CD4-positive, alpha-beta T cell treated with Interleukin-4 for 4 hours (primary cell): ENCODE results near the gene ERFL.
"Not testable (repeated sequence)": the region's sequence is repeated elsewhere in the genome, so short reads cannot be mapped to it uniquely, and the experiment has no call there.

Source experiments
- DNase-seq: peaks from one replicate; pipeline ENCODE4 v3.0.0-alpha.2; 2020

ERFL gene

DNA sequence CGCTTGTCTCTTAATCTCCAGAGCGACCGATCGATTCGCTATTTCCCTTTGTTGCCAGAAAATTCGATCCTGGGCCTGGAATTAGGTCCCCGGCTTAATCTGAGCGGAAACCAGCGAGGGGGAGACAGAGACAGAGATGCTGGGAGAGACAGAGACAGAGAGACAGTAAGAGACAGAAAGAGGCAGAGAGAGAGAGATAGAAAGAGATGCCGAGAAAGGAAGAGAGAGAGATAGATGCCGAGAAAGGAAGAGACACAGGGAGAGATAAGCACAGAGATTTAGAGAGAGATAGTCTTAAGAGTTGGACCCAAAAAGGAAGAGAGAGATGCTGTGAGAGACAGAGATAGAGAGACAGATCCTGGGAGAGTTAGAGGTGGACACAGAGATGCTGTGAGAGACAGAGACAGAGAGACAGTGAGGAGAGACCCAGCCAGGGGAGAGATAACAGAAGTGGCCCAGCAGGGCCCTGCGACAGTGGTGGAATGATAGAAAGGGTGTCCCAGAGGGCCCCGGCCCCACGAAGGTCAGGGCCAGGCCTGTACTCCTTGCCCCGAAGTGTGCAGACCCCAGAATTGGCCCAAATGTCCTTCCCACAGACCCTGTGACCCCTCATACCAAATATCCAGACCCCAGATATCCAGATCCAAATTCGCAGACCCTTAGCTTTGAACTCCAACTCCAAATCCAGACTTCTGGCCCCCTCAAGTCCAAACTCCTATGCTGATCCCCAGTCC, 1.3 kb downstream of the ERFL start:
- no peak for DNase-seq

DNA sequence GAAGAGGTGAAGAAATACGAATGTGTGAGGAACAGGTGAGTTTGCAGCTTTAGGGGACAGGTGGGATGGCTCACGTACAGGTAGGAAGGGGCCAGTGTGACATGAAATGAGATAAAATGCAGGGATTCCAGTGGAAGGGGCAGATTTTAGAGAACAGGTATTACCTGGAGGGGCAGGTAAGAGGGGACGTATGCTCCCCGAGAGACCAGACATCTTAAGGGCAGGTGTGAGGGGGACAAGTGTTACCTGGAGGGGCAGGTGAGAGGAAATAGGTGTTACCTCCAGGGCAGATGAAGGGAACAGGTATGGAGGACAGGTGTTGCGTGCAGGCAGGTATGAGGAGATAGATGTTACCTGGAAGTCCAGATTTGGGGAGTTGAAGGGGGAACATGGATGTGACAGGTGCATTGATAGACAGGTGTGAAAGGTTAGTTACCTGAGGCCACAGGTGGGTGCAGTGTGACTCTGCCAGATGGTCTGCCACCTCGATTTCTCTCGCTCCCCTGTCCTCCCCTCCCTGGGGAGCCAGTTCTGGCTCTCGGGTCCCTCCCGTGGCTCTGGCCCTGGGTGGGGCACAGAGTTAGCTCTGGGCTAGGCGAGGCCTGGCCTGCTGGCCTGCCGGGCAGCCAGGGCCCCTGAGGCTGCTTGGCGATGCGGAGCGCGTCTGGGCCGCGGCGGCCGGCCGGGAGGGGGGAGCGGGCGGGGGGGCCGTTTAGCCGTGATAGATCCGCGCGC, 2.1 kb downstream of the ERFL start:
- DNase-seq = no peak

DNA sequence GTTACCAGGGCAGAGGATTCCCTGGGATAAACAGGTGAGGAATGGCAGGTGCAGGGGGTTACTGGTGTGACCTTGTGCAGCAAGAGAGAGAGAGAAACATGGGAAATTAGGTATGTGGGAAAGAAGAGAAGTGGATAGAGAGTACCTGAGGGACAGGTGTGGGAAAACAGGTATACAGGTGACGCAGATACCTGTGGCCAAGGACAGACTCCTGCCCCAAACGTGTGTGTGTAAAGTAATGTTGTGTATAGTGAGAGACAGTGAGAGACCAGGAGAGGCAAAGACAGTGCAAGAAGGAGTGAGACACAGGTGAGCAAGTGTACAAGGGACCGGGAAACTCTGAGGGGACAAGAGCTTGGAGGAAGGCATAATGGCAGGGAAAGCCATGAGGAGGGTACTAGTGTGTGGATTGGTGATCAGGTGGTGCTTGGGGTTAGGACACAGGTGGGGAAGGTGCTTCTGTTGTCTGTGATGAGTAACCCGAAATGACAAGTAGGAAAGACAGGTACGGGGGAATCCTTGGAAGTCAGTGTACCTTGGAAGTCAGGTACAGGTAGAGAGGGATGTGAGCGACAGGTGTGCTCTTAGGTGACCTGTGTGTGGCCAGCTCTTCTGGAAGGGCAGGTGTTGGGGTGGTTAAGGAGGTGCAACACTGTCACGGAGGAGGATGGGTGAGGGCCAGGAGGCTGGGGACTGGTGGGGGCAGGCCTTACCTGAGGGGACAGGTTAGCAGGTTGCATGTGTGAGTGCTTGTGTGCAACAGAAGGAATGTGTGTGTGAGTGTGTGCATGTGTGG, 2.8 kb downstream of the ERFL start:
- DNase-seq = no peak

DNA sequence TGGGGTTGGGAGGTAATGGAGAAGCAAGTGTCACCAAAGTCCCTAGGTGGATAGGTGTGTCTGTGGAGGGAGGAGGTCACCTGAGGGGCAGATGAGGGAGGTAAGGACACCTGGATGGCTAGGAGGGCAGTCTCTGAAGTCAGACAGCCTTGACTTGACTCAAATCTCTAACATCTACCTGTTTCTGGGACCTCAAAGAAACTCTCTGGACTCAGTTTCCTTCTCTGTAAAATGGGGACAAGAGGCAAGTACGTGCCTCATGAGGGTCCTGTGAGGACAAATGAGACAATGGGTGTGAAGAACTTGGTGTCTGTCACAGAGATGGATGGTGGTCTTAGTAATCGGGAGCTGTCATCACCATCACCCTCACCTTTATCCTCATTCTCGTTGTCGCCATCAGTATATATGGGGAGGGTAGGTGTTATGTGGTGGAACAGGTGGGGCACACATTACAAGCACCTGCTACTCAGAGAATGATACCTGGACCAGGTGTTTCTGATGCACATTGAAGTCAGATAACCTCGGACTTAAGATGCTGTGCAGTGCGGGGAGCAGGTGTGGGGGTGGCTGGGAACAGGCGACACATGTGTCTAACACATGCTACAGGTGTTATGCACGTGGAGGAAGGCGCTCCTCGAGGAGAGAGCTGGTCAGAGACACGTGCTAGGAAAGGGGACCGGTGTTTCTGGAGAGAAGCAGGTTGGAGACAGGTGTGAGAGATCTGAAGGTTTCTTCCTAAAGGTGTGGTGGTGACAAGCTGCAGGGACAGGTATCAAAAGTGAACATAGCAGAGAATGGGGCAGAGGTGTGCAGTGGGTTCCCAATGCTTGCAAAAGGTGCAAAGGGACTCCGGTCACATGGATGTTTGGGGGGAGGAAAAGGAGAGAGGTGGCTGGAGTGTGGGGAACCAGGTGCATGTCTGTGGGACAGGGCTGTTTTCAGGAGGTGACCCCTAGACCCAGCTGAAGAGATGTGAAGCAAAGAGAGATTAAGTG, 3.8 kb downstream of the ERFL start:
- no peak for DNase-seq

DNA sequence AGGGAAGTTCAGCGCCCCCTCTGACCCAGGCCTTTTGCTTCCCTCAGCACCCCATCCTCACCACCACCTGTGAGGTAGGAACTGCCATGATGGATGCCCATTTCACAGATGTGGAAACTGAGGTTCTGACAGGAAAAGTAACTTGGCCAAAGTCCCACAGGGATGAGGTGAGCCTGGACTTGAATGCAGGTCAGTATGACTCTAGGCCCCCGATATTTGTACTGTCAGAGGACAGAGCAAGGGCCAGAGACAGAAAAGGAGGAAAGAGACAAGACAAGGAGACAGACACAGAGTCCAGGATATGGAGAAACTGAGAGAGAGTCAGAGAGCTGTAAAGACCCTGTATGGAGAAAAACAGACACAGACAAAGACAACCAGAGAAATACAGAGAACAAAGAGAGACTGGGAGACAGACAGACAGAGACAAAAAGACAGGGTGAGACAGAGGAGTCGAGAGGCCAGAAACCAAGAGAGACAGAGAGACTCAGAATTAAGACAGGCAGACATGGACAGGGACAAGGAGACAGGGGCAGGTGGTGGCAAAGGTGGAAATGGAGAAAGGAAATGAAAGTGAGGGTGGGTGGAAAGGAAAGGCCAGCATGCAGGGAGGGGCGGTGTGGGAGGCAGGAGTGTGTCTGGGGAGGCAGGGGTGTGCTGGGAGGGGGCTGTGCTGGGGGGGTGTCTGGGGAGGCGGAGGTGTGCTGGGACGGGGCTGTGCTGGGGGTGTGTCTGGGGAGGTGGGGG, 5.0 kb downstream of the ERFL start:
- no peak for DNase-seq

DNA sequence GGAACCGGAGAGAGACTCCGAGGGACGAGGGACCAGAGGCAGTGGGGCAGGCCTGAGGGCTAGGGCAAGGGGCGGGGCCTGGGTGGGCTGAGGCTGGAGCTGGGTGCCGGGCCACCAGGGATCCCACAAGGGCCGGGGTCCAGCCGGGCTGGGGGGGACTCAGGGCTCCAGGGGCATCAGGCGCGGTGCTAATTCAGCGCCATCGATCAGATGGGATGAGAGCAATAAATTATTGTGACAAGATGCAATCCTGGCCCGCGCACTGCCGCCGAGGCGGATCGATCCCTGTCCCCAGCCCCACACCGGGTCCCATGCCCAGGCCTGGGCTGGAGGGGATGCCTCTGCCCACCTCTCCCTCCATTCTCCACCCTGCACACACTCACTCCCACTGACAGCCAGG, 5.7 kb downstream of the ERFL start:
- no peak for DNase-seq

DNA sequence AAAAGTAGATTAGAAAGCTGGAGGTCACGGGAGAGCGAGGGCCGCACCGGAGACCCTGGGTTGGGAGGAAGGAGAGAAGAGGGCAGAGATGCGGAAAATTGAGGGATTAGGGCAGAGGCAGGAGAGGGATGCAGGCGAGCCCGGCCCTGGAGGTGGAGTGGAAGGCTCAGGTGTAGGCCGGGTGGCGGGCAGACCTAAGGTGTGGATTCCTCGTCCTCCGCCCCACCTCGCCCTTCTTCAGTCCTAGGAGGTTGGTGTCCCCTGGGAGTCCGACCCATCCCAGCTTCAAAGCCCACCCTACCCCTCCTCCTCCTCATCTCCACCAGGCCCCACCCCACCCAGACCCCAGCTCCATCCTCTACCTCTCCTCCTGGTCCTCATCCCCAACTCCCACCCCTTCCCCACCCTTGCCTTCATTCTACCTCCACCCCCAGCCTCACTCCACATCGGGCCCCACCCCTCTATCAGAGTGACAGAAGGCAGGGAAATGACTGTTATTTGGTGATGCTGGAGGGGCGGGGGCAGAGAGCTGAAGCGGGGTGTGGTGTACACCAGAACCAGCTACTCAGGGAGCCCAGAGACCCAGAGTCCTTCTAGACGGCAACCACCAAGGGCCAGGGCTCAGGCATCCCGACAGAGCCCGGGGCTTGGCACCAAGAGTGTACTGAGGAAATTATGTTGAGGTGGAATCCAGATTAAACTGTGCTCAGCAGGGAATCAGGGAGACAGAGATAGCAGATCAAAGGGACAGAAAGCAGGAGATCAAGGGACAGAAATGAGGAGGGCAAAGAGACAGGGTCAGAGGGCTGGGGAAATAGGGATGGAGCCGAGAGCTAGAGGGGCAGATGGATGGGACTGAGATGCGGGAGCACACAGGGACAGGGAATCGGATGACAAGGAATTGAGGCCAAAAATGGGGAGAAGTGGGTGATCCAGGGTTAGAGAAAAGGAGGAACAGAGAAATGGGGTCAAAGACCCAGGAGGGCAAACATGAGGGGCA, 6.4 kb downstream of the ERFL start:
- DNase-seq = no peak

DNA sequence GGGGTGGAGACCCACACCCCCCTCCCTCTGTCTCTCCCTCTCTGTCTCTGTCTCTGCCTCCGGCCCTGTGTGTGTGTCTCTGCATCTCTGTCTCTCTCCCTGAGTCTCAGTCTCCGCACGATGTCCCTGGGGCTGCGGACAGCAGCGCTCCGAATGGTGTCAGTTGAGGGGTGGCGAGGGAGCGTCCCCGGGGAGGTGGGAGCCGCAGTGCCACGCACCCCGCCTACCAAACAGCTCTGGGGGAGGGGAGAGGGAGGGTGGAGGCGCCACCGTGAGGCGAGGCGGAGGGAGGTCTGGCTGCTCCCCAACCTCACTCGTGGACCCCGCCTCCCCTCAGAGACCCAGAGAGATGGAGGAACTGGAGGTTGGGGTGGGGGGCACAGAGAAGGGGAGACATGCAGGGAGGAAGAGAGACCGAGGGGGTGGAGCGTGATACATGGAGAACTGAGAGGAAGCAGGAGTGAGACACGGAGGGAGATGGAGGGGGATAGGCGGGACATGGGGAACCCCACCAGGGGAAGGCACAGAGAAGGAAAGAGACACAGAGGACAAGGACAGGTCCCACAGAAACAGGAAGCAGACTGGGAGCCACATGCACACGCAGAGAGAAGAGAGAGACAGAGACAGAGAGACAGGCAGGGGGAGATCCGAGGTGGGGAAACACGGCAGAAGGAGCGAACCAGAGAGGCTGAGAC, 7.2 kb downstream of the ERFL start:
- DNase-seq = no peak

DNA sequence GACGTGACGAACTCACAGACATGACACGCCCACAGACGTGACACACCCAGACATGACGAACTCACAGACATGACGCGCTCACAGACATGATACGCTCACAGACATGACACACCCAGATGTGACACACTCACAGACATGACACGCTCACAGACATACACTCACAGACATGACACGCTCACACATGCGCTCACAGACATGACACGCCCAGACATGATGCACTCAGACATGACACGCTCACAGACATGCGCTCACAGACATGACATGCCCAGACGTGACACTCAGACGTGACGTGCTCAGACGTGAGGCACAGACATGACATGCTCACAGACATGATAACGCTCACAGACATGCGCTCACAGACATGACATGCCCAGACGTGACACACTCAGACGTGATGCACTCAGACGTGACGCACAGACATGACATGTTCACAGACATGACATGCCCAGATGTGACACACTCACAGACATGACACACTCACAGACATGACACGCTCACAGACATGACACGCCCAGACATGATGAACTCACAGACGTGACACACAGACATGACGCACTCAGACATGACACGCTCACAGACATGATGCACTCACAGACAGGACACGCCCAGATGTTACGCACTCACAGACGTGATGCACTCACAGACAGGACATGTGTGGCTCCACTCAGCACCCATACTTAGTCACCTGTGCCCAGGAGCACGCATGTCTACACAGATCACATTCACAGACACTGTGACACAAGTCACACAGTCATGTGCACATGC, 8.1 kb downstream of the ERFL start:
- no peak for DNase-seq

DNA sequence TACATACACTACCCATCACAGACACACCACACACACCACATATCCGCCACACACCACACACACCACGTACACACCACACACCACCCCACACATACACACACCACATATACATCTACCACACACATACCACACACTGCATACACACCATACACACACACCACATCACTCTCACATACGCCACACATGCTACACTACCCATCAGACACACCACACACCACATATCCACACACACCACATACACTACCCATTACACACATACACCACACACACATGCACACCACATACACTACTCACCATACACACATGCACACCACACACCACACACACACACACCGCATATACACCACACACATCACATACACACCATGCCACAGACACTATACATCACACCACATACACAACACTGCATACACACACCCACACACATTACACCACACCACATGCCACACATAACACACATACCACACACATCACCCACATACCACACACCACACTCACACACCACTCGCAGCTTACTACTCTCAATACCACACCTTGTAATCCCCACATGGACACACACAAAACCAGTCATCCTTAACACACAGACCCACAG, 9.5 kb downstream of the ERFL start:
- DNase-seq = no peak

DNA sequence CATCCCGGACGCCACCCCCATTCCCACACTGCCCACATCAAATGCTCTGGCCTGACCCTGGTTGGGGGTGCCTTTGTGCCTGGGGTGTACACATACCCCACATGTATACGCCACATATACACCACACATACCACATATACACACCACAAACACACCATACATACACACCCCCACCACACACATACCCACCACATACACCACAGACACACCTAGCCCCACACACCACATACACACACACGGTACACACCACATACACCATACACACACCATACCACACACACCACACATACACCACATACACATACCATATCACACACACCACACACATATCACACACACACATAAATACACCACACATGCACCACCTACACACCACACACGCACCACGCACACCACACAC, 10.2 kb downstream of the ERFL start:
- no peak for DNase-seq

DNA sequence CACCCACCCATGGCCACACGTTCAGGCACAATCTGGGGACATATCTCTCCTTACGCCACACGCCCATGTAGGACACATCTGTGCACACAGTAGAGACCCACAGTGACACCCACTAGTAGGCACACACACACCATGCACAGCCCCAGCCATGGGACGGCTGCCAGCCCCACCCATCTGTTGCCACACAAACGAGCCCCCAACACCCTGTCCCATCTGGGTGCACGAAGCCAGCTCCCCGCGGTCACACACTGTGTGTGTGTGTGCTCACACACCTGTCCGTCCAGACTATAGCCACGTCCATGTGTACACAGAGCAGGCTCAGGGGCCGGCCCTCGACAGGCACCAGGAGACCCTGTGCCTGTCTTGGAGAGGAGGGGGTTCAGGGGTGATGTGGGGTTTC, 10.6 kb downstream of the ERFL start:
- no peak for DNase-seq

DNA sequence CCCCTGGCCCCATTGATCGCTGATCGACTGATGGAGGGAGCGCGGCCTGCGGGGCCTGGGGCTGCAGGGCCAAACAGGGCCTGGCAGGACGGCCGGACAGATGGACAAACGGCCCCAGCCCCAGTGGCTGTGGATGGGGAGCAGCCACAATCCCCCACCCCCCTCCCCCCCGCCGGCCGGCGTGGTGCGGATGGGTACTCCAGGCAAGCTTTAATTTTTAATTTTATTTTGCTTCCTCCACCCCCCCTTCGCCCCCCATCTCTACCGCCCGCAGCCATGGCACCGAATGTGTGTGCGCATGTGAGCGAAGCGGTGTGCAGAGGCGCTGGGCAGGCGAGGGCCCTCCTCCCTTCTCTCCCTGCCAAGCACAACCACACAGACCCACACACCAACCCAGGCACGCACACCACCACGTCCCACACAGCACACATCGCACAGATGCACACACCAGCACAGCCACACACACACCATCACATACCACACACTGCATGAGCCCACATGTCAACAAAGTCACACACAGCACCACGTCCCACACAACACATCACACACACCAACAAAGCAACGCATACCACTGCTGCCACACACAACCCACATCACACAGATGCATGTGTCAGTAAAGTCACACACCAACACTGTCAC, 12.4 kb downstream of the ERFL start:
- peak; percentile 24 for DNase-seq

DNA sequence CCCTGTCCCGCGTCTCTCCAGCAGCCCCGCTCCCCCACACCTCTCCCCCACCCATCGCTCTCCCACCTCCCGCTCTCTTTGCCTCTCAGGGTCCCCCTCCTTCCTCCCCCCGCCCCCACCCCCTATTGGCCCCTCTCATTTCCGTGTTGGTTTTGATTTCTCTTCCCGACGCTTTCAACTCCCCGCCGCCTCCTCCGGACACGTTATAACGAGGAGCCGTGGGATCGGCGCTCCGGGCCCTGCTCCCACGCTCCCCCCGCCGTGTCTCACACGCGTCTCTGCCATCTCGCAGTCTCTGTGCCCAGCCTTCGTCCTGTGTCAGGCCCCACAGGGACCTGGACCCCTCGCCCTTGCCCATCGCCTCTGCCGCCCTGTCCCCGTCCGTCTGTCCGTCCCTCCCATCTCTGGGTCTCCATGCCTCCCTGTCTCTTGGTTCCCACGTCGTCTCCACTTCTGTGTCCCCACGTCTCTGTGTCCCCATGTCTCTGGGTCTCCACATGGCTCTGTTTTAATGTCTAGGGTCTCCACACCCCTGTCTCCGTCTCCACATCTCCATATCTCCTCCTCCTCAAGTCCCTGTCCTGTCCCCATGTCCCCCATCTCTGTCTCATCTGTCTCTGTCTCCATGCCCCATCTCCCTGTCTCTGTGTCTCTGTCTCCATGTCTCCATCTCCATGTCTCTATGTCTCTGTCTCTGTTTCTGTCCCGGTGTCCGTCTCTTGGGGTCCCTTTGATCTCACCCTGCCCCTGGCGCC, 13.1 kb downstream of the ERFL start:
- DNase-seq = no peak

DNA sequence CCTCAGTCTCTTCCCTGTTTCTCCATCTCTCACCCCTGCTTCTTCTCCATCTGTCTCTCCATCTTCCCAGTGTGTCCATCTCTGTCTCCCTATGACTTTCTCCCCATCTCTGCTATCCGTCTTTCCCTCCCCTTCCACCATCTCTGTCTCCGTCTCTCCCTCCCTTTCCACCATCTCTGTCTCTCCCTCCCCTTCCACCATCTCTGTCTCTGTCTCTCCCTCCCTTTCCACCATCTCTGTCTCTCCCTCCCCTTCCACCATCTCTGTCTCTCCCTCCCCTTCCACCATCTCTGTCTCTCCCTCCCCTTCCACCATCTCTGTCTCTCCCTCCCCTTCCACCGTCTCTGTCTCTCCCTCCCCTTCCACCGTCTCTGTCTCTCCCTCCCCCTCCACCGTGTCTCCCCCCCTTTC, 13.8 kb downstream of the ERFL start:
- DNase-seq = not testable (repeated sequence)

DNA sequence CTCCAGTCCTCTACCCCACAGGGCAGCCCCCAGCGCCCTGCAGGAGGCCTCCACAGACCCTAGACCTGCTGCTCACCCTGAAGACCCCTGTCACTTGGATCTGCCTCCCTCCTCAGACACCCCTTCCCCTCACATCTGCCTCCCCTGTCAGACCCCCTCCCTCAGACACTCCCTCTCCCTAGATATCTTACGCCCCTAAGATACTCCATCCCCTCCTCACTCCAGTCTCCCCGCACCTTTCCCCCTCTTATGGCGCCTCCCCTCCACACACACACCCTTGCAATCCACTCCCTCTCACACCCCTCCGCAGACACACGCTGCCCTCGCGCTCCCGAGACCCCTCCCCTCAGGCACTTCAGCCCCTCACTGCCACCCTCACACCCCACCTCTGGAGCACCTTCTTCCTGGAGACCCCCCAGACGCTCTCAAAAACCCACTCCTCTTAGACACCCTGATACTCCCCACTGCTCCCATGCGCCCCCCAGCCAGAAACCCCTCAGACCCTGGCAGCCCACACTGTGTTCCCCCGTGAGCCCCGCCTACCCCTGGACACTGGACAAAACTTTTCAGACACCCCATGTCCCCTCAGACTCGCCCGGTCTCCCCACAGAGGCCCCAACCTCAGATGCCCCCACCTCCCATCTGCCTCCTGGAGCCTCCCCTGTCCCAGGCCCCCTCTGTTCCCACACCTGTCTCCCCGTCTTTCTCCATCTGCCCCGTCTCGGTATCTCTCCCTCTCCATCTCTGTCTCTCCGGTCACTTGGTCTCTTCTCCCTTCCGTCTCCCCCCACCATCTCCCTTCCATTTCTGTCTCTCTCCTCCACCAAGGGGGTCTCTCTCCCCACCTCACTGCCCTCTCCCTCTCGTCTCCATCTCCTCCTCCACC, 14.5 kb downstream of the ERFL start:
- no peak for DNase-seq
